OCI-LY1 (cell line): Measurements from ENCODE around the gene POLA1.

Source experiments
- H2AFZ ChIP-seq: fragments of 200-600 bp; sonication (generic), shearing (Covaris generic); 2 replicates; pipeline ENCODE4 v1.6.0; 2014; ENCODE audit warnings: antibody characterized with exemption, mild to moderate bottlenecking, low read length
- H3F3A ChIP-seq: fragments of 200-600 bp; sonication (generic), shearing (Covaris generic); 2 replicates; pipeline ENCODE4 v1.6.0; 2014; ENCODE audit warnings: mild to moderate bottlenecking, antibody characterized with exemption, low read length, moderate library complexity; ENCODE audit not compliant: insufficient read depth
- H3K27ac ChIP-seq: fragments of 200-600 bp; sonication (generic); 2 replicates; pipeline ENCODE4 v1.5.1; 2014; ENCODE audit warnings: low read length, mixed run types, mild to moderate bottlenecking, low read depth; ENCODE audit not compliant: poor library complexity, severe bottlenecking
- H3K27me3 ChIP-seq: fragments of 200-600 bp; sonication (generic); 2 replicates; pipeline ENCODE4 v1.6.0; 2014; ENCODE audit warnings: antibody characterized with exemption, mild to moderate bottlenecking, low read length, moderate library complexity; ENCODE audit not compliant: insufficient read depth
- H3K36me3 ChIP-seq: fragments of 200-600 bp; sonication (generic); 2 replicates; pipeline ENCODE4 v1.6.1; 2014; ENCODE audit warnings: mild to moderate bottlenecking, antibody characterized with exemption, low read length, moderate library complexity, mixed read lengths; ENCODE audit not compliant: insufficient read depth
- H3K4me1 ChIP-seq: fragments of 200-600 bp; sonication (generic); 2 replicates; pipeline ENCODE4 v1.5.1; 2014; ENCODE audit warnings: mild to moderate bottlenecking, low read length, moderate library complexity; ENCODE audit not compliant: insufficient read depth, severe bottlenecking
- H3K4me2 ChIP-seq: fragments of 200-600 bp; sonication (generic), shearing (Covaris generic); 2 replicates; pipeline ENCODE4 v1.6.1; 2014; ENCODE audit warnings: low read length
- H3K4me3 ChIP-seq: fragments of 200-600 bp; sonication (generic); 2 replicates; pipeline ENCODE4 v1.5.1; 2014; ENCODE audit warnings: low read length, low read depth, mild to moderate bottlenecking, mixed read lengths; ENCODE audit not compliant: poor library complexity, severe bottlenecking
- H3K79me2 ChIP-seq: fragments of 200-600 bp; shearing (Covaris generic); 2 replicates; pipeline ENCODE4 v1.6.1; 2016; ENCODE audit warnings: mixed run types, low read length, mixed read lengths; ENCODE audit not compliant: insufficient read depth
- H3K9ac ChIP-seq: fragments of 200-600 bp; sonication (generic), shearing (Covaris generic); 2 replicates; pipeline ENCODE4 v1.6.1; 2014; ENCODE audit warnings: mild to moderate bottlenecking, low read length, mixed read lengths
- H3K9me2 ChIP-seq: fragments of 200-600 bp; sonication (generic), shearing (Covaris generic); 2 replicates; pipeline ENCODE4 v1.6.1; 2014; ENCODE audit warnings: low read depth, mild to moderate bottlenecking, low read length, mixed read lengths
- H3K9me3 ChIP-seq: fragments of 200-600 bp; shearing (Covaris generic); 2 replicates; pipeline ENCODE4 v1.6.1; 2014; ENCODE audit warnings: low read length, mixed read lengths
- H4K20me1 ChIP-seq: fragments of 200-600 bp; sonication (generic), shearing (Covaris generic); 2 replicates; pipeline ENCODE4 v1.6.0; 2016; ENCODE audit warnings: mild to moderate bottlenecking, low read length; ENCODE audit not compliant: insufficient read depth
- EZH2 ChIP-seq: fragments of 200-600 bp; sonication (generic), shearing (Covaris generic); IDR thresholded peaks from 2 replicates; pipeline ENCODE4 v1.8.0; 2017; ENCODE audit warnings: borderline replicate concordance, mixed run types, mild to moderate bottlenecking, antibody characterized with exemption, low read length, moderate library complexity, mixed read lengths
- TF ChIP-seq, protein P1 (sequence below): fragments of 200-600 bp; sonication (generic), shearing (Covaris generic); IDR thresholded peaks from 2 replicates; pipeline ENCODE4 v1.5.1; 2017; ENCODE audit warnings: mild to moderate bottlenecking, antibody characterized with exemption, low read length, moderate library complexity, mixed read lengths

POLA1 gene

DNA sequence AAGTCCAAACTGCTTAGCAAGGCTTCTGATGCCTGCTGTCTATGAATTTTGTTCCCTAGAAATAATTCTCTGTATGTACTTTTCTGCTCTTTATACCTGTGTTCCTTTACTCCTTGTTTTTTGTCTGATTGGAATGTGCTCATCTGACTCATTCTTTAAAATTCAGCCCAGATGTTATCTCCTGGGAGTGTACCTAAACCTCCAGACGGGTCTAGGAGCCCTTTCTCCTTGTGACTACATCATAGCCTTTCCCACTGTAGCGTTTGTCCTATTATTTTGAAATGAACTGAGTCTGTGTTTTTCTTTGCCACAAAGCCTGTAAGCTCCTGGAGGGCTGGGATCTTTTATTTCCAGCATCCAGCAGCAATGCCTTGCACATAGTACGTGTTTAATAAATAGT lies 26.3 kb downstream of the POLA1 start:
- no peaks in the 10 kb centered on the region for H3K9me2 ChIP-seq
- no peaks in the 10 kb centered on the region for H4K20me1 ChIP-seq
- no peaks in the 10 kb centered on the region for H3K79me2 ChIP-seq
- H2AFZ ChIP-seq = no peak overlapping the region
- no peaks in the 10 kb centered on the region for H3K4me1 ChIP-seq
- peaks cover 85% of the 10 kb centered on the region for H3K36me3 ChIP-seq
- TF ChIP-seq EZH2 = no peak
- TF ChIP-seq, protein P1, sequence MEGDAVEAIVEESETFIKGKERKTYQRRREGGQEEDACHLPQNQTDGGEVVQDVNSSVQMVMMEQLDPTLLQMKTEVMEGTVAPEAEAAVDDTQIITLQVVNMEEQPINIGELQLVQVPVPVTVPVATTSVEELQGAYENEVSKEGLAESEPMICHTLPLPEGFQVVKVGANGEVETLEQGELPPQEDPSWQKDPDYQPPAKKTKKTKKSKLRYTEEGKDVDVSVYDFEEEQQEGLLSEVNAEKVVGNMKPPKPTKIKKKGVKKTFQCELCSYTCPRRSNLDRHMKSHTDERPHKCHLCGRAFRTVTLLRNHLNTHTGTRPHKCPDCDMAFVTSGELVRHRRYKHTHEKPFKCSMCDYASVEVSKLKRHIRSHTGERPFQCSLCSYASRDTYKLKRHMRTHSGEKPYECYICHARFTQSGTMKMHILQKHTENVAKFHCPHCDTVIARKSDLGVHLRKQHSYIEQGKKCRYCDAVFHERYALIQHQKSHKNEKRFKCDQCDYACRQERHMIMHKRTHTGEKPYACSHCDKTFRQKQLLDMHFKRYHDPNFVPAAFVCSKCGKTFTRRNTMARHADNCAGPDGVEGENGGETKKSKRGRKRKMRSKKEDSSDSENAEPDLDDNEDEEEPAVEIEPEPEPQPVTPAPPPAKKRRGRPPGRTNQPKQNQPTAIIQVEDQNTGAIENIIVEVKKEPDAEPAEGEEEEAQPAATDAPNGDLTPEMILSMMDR = no peak
- no peaks in the 10 kb centered on the region for H3K9me3 ChIP-seq
- H3K27ac ChIP-seq = no peak overlapping the region
- no peak overlapping the region for H3K4me3 ChIP-seq
- H3K9ac ChIP-seq = no peak overlapping the region
- no peaks in the 10 kb centered on the region for H3F3A ChIP-seq
- no peaks in the 10 kb centered on the region for H3K27me3 ChIP-seq
- no peak overlapping the region for H3K4me2 ChIP-seq

DNA sequence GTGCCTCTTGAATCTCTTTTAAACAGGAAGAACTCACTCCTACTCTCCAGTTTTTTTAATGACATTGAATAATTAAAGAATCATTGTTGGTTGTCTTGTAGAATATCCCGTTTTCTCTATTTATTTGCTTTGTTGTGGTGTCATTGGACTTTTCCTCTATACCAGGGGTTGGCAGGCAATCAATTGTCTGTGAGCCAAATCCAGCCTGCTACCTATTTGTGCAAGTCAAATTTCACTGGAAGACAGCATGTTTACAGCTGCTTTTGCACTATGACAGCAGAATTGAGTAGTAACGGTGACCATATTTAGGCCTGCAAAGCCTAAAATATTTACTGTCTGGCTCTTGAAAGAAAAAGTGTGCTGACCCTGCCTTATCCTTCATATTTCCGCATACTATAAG lies 34.8 kb downstream of the POLA1 start:
- no peak overlapping the region for H2AFZ ChIP-seq
- no peak overlapping the region for H3K9ac ChIP-seq
- no peaks in the 10 kb centered on the region for H3K79me2 ChIP-seq
- no peaks in the 10 kb centered on the region for H3K9me2 ChIP-seq
- H3F3A ChIP-seq = no peaks in the 10 kb centered on the region
- peaks cover 74% of the 10 kb centered on the region for H3K36me3 ChIP-seq
- H3K4me3 ChIP-seq = no peak overlapping the region
- no peaks in the 10 kb centered on the region for H3K4me1 ChIP-seq
- no peak for TF ChIP-seq EZH2
- TF ChIP-seq, protein P1 = no peak
- no peaks in the 10 kb centered on the region for H3K27me3 ChIP-seq
- H4K20me1 ChIP-seq = no peaks in the 10 kb centered on the region
- H3K27ac ChIP-seq = no peak overlapping the region
- no peak overlapping the region for H3K4me2 ChIP-seq
- no peaks in the 10 kb centered on the region for H3K9me3 ChIP-seq

DNA sequence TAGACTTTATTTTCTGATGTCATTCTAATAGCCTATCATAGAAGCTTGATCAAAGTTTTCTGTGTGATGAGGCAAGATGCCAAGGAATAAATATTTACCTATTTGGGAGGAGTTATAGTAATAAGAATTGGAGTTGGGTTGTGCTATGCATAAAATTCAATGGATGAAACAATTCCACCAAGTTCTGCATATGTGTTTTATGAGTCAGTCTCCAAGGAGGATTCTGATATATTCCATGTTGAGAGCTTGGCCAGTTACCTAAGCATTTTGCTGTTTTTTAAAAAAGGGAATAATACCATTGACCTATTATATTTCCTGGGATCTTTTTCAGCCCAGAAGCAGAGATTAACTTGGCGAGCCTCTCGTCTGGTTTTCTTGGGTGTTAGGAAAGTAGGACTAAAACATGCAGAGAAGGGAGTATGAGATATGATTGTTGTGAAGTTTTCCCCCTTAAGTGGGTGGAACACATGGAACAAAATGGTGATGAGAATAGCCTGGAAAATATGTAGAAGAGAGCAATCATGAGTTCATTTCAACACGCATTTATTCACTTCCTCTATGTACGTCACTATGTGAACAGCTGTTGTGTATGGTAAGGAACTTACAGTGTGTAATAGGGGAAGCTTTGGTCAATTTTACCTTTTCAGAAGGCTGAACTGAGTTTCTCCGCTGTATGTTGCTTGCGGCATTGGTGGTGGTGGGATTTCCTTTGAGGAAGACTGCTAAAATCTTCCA lies 39.2 kb downstream of the POLA1 start:
- Histone ChIP-seq H3F3A (no peaks in the 10 kb centered on the region), H3K27ac (no peak overlapping the region), H3K36me3 (peaks cover 59% of the 10 kb centered on the region), H3K9me2 (no peaks in the 10 kb centered on the region), H3K79me2 (no peaks in the 10 kb centered on the region), H3K9me3 (no peaks in the 10 kb centered on the region), H3K4me2 (no peak overlapping the region), H3K4me3 (no peak overlapping the region), H3K27me3 (no peaks in the 10 kb centered on the region), H2AFZ (no peak overlapping the region), H3K9ac (no peak overlapping the region), H3K4me1 (no peaks in the 10 kb centered on the region), H4K20me1 (no peaks in the 10 kb centered on the region)
- TF ChIP-seq, protein P1 = no peak
- TF ChIP-seq EZH2 = no peak
